GOT3 (cell line): ENCODE results near the gene CDKL5.

ENCODE experiments used
- DNase-seq: peaks from one replicate; lab custom pipeline; 2025; ENCODE audit warnings: mixed read lengths; lab: John Stamatoyannopoulos, UW

Gene CDKL5

DNA sequence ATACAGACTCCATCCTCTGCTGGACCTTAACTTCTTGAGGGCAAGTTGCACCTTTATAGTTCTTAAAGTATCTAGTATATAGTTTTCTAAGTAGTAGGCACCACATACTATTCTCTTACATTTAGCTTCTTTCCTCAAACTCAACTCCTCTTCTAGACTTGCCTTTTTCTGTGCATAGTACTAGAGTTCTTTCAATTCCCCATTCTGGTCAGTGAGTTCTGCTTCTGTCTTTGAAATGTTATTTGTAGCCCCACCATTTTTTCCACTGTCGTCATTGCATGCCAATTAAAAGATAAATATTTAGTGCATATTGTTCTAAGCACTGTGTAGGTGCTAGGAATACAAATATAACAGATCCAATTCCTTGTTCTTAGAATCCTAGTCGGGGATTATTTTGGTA, 31.6 kb downstream of the CDKL5 start:
- DNase-seq, result no peak

DNA sequence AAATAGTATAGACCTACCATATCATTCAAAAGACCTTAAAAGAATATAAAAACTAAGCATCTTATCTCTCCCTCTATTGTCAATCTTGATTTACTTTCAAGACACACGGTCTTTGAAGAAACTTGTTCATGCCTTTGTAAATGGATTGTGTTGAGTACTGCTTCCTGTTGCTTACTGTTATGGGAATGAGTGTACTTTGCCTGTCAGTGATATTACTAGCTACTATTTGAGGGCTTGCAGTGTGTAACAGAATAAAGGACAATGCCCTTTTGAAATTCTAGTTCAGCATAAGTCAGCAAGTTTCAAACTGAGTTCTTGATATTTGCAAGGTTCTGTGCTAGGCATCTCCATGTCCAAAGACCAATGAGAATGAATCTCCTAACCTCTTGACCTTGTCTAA, 36.0 kb downstream of the CDKL5 start:
- DNase-seq, result no peak

DNA sequence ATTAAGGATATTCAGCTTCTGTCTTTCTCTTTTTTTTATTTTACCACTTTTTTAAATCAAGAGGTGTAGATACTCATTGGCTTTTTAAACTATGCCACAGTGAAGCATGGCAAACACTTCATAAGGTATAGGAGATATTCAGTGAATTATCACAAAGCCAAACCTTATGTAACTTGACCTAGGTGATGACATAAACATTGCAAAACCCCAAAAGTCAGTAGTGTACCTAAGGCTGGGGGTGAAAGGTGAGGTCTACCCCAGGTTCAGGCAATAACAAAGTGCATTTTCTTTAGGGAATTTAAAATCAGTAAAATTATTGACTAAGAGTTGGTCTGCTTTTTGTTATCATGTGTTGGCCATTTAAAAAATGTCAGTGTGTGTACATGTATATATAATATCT, 39.1 kb downstream of the CDKL5 start:
- DNase-seq, result no peak

DNA sequence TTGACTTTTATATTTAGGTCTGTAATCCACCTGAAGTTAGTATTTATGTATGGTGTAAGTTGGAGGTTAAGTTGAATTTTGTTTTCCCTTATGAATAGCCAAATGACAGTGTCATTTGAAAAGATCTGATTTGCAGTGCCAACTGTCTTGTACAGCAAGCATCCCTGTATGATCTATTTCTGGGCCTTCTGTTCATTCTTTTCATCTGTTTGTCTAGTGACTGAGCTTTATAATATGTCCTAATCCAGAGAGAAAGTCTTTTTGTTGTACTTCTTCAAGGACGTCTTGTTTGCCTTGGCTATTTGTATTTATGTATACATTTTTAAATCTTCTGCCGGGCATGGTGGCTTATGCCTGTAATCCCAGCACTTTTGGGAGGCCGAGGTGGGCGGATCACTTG, 39.6 kb downstream of the CDKL5 start:
- DNase-seq, result no peak

- no peak for DNase-seq
Observed at GRCh38 chrX:18468599-18468998, 43.2 kb downstream of the CDKL5 start.

GRCh38 chrX:18471296-18471695, 45.9 kb downstream of the CDKL5 start:
- no peak for DNase-seq

DNA sequence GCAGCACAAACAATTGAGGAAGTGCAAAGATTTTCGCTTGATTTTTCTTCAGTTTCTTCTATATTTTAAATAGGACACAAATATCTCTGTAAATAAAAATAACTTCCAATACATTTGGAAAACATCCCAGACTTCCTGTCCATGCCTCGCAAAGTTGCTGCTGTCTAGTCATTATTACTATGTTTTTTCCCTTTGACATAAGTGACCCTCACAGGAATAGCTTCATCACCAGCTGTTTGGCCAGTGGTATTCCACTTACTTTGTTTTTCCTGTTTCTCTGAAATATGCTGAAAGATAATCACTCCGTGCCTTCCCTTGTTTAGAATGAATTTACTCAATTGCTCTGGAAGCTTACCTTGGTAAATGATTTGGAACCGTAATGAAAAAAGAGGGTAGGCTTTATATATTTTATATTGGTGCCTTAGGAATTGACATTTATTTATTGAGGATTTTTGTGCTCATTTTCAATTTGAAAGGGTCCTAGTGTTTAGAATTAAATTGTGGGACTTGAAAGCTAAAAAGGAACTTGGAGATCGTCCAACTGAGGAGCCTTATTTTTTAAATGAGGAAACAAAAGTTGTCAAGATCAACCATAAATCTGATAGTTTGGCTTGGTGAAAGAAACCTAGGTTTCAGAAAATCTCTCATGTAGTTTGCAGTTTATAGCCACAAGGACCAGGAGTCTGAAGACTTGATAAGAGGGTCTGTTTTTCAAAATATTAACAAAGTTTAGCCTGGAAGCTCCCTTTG, 65.6 kb downstream of the CDKL5 start:
- DNase-seq, result no peak

GRCh38 chrX:18491587-18492340, 66.4 kb downstream of the CDKL5 start:
- DNase-seq, result no peak

DNA sequence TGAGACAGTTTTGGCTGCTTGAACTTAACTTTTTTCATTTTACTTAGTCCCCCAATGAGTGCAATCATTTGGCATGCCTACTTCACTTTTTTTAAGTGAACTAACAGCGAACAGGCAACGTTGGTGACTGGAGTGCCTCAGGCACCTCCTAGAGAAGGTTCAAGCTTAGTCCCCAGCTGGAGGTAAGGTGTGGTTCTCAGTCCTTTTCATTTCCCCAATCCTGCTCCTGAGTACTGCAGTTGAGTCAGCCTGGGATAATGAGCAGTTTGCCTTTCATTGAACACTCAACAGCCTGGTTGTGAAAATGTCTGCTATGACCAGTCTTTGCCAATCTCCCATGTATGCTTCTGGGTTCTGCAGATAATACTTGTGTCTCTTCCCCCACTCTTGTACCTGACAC, 109.5 kb downstream of the CDKL5 start:
- DNase-seq, result no peak

- DNase-seq, result no peak
Observed at GRCh38 chrX:18537068-18537467, 111.7 kb downstream of the CDKL5 start.

- no peak for DNase-seq
Observed at GRCh38 chrX:18537524-18537923, 112.1 kb downstream of the CDKL5 start.

- DNase-seq, result no peak
Observed at GRCh38 chrX:18542131-18542530, 116.7 kb downstream of the CDKL5 start.

GRCh38 chrX:18542905-18543304, 117.5 kb downstream of the CDKL5 start:
- DNase-seq, result no peak

GRCh38 chrX:18543738-18544137, 118.3 kb downstream of the CDKL5 start:
- DNase-seq, result no peak

DNA sequence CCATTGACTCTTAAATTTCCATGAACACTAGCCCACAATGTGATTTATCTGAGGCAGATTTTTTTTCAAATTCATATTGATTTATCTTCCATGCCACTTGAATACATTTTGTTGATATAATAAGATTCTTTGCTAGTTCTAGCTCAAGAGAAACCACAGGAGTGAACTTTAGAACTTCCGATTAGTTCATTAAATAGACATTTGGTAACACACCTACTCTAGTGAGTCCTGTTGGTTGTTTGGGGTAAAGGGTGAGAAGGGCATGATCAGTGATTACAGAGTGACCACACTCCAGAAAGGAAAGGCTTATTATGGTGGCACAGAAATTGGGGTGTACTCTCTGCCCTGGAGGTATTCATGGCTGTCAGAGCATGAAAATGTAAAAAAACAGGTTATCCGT, 120.4 kb downstream of the CDKL5 start:
- DNase-seq, result no peak

DNA sequence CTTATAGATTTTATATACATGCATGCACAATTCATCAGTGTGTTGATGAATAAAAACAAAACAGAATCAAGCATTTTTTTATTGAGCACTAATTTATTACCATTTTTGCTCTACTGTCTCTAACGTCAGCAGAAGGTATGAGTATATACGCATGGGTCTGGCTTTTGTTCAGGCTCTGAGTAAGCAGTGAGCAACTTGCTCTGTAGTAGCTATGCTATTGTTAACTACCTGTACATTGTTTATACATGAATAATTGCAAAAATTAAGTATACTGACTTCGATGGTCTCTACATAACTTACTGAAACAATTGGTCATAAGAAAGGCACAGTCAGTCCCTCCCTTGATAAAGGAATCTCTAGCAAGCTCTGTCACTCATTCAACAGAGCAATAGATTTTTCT, 123.6 kb downstream of the CDKL5 start:
- no peak for DNase-seq

- DNase-seq, result no peak
Observed at GRCh38 chrX:18549643-18550042, 124.2 kb downstream of the CDKL5 start.

- no peak for DNase-seq
Observed at GRCh38 chrX:18557879-18558278, 132.5 kb downstream of the CDKL5 start.

- no peak for DNase-seq
Observed at GRCh38 chrX:18558799-18559198, 133.4 kb downstream of the CDKL5 start.

GRCh38 chrX:18561020-18561419, 135.6 kb downstream of the CDKL5 start:
- no peak for DNase-seq

DNA sequence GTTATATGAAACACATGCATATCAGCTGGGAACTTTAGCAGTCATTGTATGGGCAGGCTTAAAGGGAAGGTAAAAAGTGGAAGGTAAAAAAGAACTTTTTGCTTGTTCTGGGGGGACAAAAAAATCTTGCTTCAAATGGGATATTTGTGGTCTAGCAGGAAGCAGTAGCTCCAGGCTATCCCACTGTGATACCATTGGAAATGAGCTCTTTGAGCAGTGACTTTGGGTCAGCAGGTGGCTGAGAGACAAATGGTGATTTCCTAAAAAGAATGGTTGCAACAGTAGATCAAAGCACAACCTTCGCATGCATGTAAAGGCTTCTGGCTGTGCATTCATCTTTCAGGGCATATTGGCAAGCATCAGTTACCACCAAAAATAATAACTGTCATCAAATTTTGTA, 140.3 kb downstream of the CDKL5 start:
- DNase-seq, result no peak

GRCh38 chrX:18566748-18567147, 141.3 kb downstream of the CDKL5 start:
- no peak for DNase-seq

GRCh38 chrX:18573556-18573955, 148.1 kb downstream of the CDKL5 start:
- no peak for DNase-seq

GRCh38 chrX:18574591-18574990, 149.2 kb downstream of the CDKL5 start:
- no peak for DNase-seq
